Measurements from ENCODE around the gene CCDC141. TPM values are rescaled to one million over a fixed set of nuclear protein-coding genes. Genes with fewer than 3 reads are reported as not detected.
A peak's percentile ranks its signal among the peaks of the same experiment; 100 is the strongest.

The CCDC141 gene
- total RNA-seq, 2 experiments from 2014 or later: 30.6 to 31.5 TPM

GRCh38 chr2:178829981-178830380, 220.0 kb downstream of the CCDC141 start:
- DNase-seq (no peak), ATAC-seq (ENCODE audit: poor library complexity) (no peak)
- TF ChIP-seq CTCF (IDR thresholded peaks at IDR 0.05): no peak
- H3K36me3 Mint-ChIP-seq (ENCODE audit: low read depth): peaks cover 56% of the 10 kb centered on the region
- H3K9me3 Mint-ChIP-seq: peaks cover 6% of the 10 kb centered on the region
- Histone ChIP-seq H3K27me3 (ENCODE audit: control insufficient read depth in 1 of 2, insufficient read depth in 2 of 2, low read length in 2 of 2) (no peaks in the 10 kb centered on the region), H3K27ac (ENCODE audit: low read depth in 1 of 2, low read length in 2 of 2) (no peak overlapping the region), H3K9me3 (ENCODE audit: control insufficient read depth in 1 of 2, insufficient read depth in 1 of 2, low read length in 2 of 2) (no peaks in the 10 kb centered on the region), H3K4me1 (ENCODE audit: insufficient read depth, low read length) (peaks cover 3% of the 10 kb centered on the region), H3K4me3 (ENCODE audit: low read length) (no peak overlapping the region), H3K36me3 (ENCODE audit: insufficient read depth, low read length) (no peaks in the 10 kb centered on the region)
- ChIA-PET CTCF (no interaction called here), POLR2A (interaction anchor here (0.8 to 1.5 kb wide), 2 partner anchors 10 to 68 kb away, joined by 3 to 5 read pairs; no protein-coding TSS in a partner anchor)
- intact Hi-C loops (cut with DNase I, micrococcal nuclease): no loop called here
- H3K4me3 Mint-ChIP-seq: no peak overlapping the region
- H3K27me3 Mint-ChIP-seq: no peaks in the 10 kb centered on the region
- H3K4me1 Mint-ChIP-seq (ENCODE audit: low read depth): peaks cover 21% of the 10 kb centered on the region
- peak overlapping the region; percentile 6 for H3K27ac Mint-ChIP-seq

DNA sequence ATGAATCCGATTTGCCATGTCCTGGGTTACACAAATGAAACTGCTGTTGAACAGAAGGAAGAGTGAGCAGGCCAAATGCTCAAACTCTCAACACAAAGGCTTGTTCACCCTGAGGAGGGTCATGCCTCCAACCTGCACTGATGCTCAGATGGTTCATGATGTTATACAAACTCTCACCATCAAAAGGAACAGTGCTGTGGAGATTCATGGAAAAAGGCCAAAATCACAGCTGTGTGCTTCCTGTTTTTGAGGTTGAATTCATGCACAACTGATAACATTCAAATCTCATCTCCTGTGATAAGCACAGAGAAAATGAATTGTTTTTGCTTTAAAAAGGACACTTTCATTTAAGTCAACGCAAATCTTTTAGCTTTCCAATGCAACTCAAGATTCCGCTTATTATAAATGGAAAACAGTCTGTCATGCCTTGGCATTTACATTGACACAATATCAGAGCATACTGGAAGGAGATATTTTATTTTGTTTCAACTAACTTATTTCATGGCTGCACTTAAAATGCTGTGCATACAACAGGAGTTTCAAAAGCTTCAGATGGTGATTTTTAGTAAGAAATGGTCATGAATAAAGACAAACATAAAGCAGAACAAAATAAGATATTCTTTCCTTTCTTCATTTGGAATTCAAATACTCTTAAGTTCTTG, 220.5 kb downstream of the CCDC141 start:
- no peak overlapping the region for H3K4me3 Mint-ChIP-seq
- peak; percentile 44 for ATAC-seq (ENCODE audit: poor library complexity)
- peak in 2 of 14 experiments; percentile 5 to 24 for DNase-seq

GRCh38 chr2:178828486-178828881, 221.5 kb downstream of the CCDC141 start:
- Mint-ChIP-seq H3K36me3 (ENCODE audit: low read depth) (peaks cover 48% of the 10 kb centered on the region), H3K4me1 (ENCODE audit: low read depth) (peaks cover 21% of the 10 kb centered on the region), H3K9me3 (peaks cover 6% of the 10 kb centered on the region), H3K27me3 (no peaks in the 10 kb centered on the region), H3K27ac (no peak overlapping the region), H3K4me3 (no peak overlapping the region)
- Histone ChIP-seq H3K9me3 (ENCODE audit: control insufficient read depth in 1 of 2, insufficient read depth in 1 of 2, low read length in 2 of 2) (no peaks in the 10 kb centered on the region), H3K4me3 (ENCODE audit: low read length) (no peak overlapping the region), H3K27me3 (ENCODE audit: control insufficient read depth in 1 of 2, insufficient read depth in 2 of 2, low read length in 2 of 2) (no peaks in the 10 kb centered on the region), H3K36me3 (ENCODE audit: insufficient read depth, low read length) (no peaks in the 10 kb centered on the region), H3K4me1 (ENCODE audit: insufficient read depth, low read length) (peaks cover 3% of the 10 kb centered on the region), H3K27ac (ENCODE audit: low read depth in 1 of 2, low read length in 2 of 2) (no peak overlapping the region)
- no peak for DNase-seq
- intact Hi-C loops (cut with DNase I, micrococcal nuclease): no loop called here
- POLR2A ChIA-PET: no interaction called here
- TF ChIP-seq CTCF (IDR thresholded peaks at IDR 0.05): no peak
- ATAC-seq (ENCODE audit: poor library complexity): no peak
- CTCF ChIA-PET: no interaction called here

More for the DNA sequence above, 220.5 kb downstream of the CCDC141 start:
- no peaks in the 10 kb centered on the region for H3K27me3 Mint-ChIP-seq
- H3K4me1 Mint-ChIP-seq (ENCODE audit: low read depth): peaks cover 21% of the 10 kb centered on the region
- ChIA-PET POLR2A (interaction anchor here (0.8 to 1.5 kb wide), 2 partner anchors 10 to 68 kb away, joined by 3 to 5 read pairs; no protein-coding TSS in a partner anchor), CTCF (no interaction called here)
- Histone ChIP-seq H3K4me3 (ENCODE audit: low read length) (no peak overlapping the region), H3K4me1 (ENCODE audit: insufficient read depth, low read length) (peaks cover 3% of the 10 kb centered on the region), H3K27me3 (ENCODE audit: control insufficient read depth in 1 of 2, insufficient read depth in 2 of 2, low read length in 2 of 2) (no peaks in the 10 kb centered on the region), H3K36me3 (ENCODE audit: insufficient read depth, low read length) (no peaks in the 10 kb centered on the region), H3K27ac (ENCODE audit: low read depth in 1 of 2, low read length in 2 of 2) (no peak overlapping the region), H3K9me3 (ENCODE audit: control insufficient read depth in 1 of 2, insufficient read depth in 1 of 2, low read length in 2 of 2) (no peaks in the 10 kb centered on the region)
- TF ChIP-seq CTCF (IDR thresholded peaks at IDR 0.05): no peak
- intact Hi-C loops (cut with DNase I, micrococcal nuclease): no loop called here
- H3K9me3 Mint-ChIP-seq: peaks cover 6% of the 10 kb centered on the region
- peaks cover 56% of the 10 kb centered on the region for H3K36me3 Mint-ChIP-seq (ENCODE audit: low read depth)
- H3K27ac Mint-ChIP-seq: peak overlapping the region; percentile 6
